MM.1S (cell line): ENCODE data around the gene ATP1A4.

Experiments
- DNase-seq: peaks from one replicate; pipeline ENCODE4 v3.0.0-alpha.2; 2015
- H2AFZ ChIP-seq: fragments of 300-600 bp; sonication (generic); 2 replicates; pipeline ENCODE4 v1.6.0; 2016; ENCODE audit warnings: antibody characterized with exemption, low read length
- H3F3A ChIP-seq: fragments of 300-600 bp; sonication (generic); 2 replicates; pipeline ENCODE4 v1.6.1; 2016; ENCODE audit warnings: mild to moderate bottlenecking, antibody characterized with exemption, low read length, moderate library complexity, mixed read lengths; ENCODE audit not compliant: insufficient read depth
- H3K27ac ChIP-seq: fragments of 300-600 bp; sonication (generic); 2 replicates; pipeline ENCODE4 v1.5.1; 2016; ENCODE audit warnings: mild to moderate bottlenecking, low read length
- H3K27me3 ChIP-seq: fragments of 300-600 bp; sonication (generic); replicated peaks from 2 replicates; pipeline ENCODE4 v1.6.0; 2016; ENCODE audit warnings: low read length; ENCODE audit not compliant: insufficient read depth
- H3K36me3 ChIP-seq: fragments of 300-600 bp; sonication (generic); replicated peaks from 2 replicates; pipeline ENCODE4 v1.6.1; 2016; ENCODE audit warnings: mild to moderate bottlenecking, low read length, mixed read lengths; ENCODE audit not compliant: insufficient read depth
- H3K4me1 ChIP-seq: fragments of 300-600 bp; sonication (generic); 2 replicates; pipeline ENCODE4 v1.6.1; 2016; ENCODE audit warnings: low read length, mixed read lengths
- H3K4me2 ChIP-seq: fragments of 300-600 bp; sonication (generic); 2 replicates; pipeline ENCODE4 v1.6.0; 2016; ENCODE audit warnings: low read depth, low read length
- H3K4me3 ChIP-seq: fragments of 300-600 bp; sonication (generic); 2 replicates; pipeline ENCODE4 v1.5.1; 2016; ENCODE audit warnings: low read length, mixed read lengths
- H3K79me2 ChIP-seq: fragments of 300-600 bp; sonication (generic); 2 replicates; pipeline ENCODE4 v1.6.1; 2016; ENCODE audit warnings: mixed run types, low read length, mixed read lengths
- H3K9ac ChIP-seq: fragments of 300-600 bp; sonication (generic); 2 replicates; pipeline ENCODE4 v1.6.1; 2016; ENCODE audit warnings: low read length, mixed read lengths
- H3K9me2 ChIP-seq: fragments of 300-600 bp; sonication (generic); replicated peaks from 2 replicates; pipeline ENCODE4 v1.6.1; 2016; ENCODE audit warnings: mild to moderate bottlenecking, low read length, mixed read lengths; ENCODE audit not compliant: insufficient read depth
- H3K9me3 ChIP-seq: fragments of 300-600 bp; sonication (generic); replicated peaks from 2 replicates; pipeline ENCODE4 v1.6.1; 2016; ENCODE audit warnings: mild to moderate bottlenecking, low read length, mixed read lengths; ENCODE audit not compliant: insufficient read depth
- H4K20me1 ChIP-seq: fragments of 300-600 bp; sonication (generic); 2 replicates; pipeline ENCODE4 v1.6.1; 2016; ENCODE audit warnings: mild to moderate bottlenecking, low read length, moderate library complexity, mixed read lengths; ENCODE audit not compliant: insufficient read depth
- CTCF ChIP-seq: fragments of 300-600 bp; sonication (generic); IDR thresholded peaks from 2 replicates; pipeline ENCODE4 v1.5.1; 2016; ENCODE audit warnings: antibody characterized with exemption, low read length, mixed read lengths
- EZH2 ChIP-seq: fragments of 300-600 bp; sonication (generic); optimal IDR thresholded peaks from 2 replicates; pipeline ENCODE3; 2017; ENCODE audit warnings: low read depth, mild to moderate bottlenecking, antibody characterized with exemption, low read length, mixed read lengths
- EZH2phosphoT487 ChIP-seq: fragments of 300-600 bp; sonication (generic); IDR thresholded peaks from 2 replicates; pipeline ENCODE4 v1.6.1; 2018; ENCODE audit warnings: antibody characterized with exemption, low read length

The ATP1A4 gene

DNA sequence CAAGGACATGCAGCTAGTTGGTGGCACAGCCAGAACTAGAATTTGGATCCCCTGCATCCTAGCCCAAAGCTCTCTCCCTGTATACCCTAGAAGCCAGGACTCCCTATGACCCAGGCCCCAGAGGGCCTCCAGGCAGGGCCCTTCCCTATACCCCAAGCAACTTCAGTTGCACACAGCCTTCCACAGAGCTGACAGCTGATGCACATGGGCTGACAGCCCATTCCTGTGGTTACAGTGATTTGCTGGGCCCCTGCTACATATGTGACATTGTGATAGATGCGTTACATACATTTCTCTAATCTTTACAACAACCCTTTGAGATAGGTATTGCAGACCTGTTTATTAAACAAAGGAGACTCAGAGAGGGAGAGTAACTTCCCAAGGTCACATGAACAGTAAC, 30.0 kb upstream of the ATP1A4 start:
- Histone ChIP-seq H3K4me1 (no peaks in the 10 kb centered on the region), H3K36me3 (no peaks in the 10 kb centered on the region), H3K9me2 (no peaks in the 10 kb centered on the region), H3K4me2 (no peak overlapping the region), H3K9me3 (no peaks in the 10 kb centered on the region), H3K27ac (no peak overlapping the region), H3K79me2 (no peaks in the 10 kb centered on the region), H3F3A (no peaks in the 10 kb centered on the region), H3K9ac (no peak overlapping the region), H4K20me1 (no peaks in the 10 kb centered on the region), H2AFZ (no peak overlapping the region), H3K27me3 (peaks cover 7% of the 10 kb centered on the region; the same call in 1 of the 2 replicates), H3K4me3 (no peak overlapping the region)
- no peak for TF ChIP-seq CTCF
- no peak for TF ChIP-seq EZH2phosphoT487
- no peak for TF ChIP-seq EZH2
- no peak for DNase-seq

DNA sequence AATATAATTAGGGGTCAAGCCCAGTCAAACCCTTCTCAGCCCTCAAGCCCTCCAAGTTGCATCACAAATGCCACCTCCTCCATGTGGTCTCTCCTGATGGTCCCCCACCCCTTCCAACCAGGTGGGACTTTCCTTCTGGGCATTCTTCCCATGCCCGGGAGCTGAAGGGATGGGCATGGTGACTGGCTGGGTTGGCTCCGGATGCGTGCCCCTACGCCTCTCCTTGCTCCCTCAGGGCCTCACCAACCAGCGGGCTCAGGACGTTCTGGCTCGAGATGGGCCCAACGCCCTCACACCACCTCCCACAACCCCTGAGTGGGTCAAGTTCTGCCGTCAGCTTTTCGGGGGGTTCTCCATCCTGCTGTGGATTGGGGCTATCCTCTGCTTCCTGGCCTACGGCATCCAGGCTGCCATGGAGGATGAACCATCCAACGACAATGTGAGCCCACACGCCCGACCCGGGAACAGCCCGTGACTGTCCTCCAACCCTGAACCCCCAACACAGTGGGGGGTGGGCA, 28.4 kb upstream of the ATP1A4 start:
- no peaks in the 10 kb centered on the region for H3K36me3 ChIP-seq
- DNase-seq, result no peak
- H3K9ac ChIP-seq, result no peak overlapping the region
- H3K4me1 ChIP-seq, result no peaks in the 10 kb centered on the region
- H3K4me2 ChIP-seq, result no peak overlapping the region
- no peaks in the 10 kb centered on the region for H3F3A ChIP-seq
- no peak overlapping the region for H3K4me3 ChIP-seq
- no peaks in the 10 kb centered on the region for H3K27me3 ChIP-seq
- no peak for TF ChIP-seq CTCF
- no peak for TF ChIP-seq EZH2
- TF ChIP-seq EZH2phosphoT487, result no peak
- H3K9me3 ChIP-seq, result no peaks in the 10 kb centered on the region
- H2AFZ ChIP-seq, result no peak overlapping the region
- H3K79me2 ChIP-seq, result no peaks in the 10 kb centered on the region
- H4K20me1 ChIP-seq, result no peaks in the 10 kb centered on the region
- H3K27ac ChIP-seq, result no peak overlapping the region
- H3K9me2 ChIP-seq, result no peaks in the 10 kb centered on the region

DNA sequence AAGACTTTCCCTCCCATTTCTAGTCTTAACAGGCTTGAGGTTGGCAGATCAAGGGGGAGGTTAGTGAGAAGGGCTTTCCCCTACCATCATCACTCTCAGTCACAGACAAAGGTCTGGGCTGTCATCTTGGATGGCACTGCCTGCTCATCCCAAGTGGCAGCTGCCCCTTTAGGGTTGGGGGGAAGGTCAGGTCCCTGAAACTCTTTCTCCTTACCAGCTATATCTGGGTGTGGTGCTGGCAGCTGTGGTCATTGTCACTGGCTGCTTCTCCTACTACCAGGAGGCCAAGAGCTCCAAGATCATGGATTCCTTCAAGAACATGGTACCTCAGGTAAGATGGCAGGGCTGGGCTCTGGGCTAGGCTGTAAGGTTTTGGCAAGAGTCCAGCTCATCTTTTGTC, 27.7 kb upstream of the ATP1A4 start:
- no peak overlapping the region for H2AFZ ChIP-seq
- TF ChIP-seq CTCF (no peak), EZH2 (no peak)
- no peak overlapping the region for H3K4me2 ChIP-seq
- H3K9ac ChIP-seq, result no peak overlapping the region
- no peaks in the 10 kb centered on the region for H3K36me3 ChIP-seq
- no peaks in the 10 kb centered on the region for H3F3A ChIP-seq
- H3K27me3 ChIP-seq, result no peaks in the 10 kb centered on the region
- no peaks in the 10 kb centered on the region for H3K4me1 ChIP-seq
- DNase-seq, result no peak
- H3K9me2 ChIP-seq, result no peaks in the 10 kb centered on the region
- no peak overlapping the region for H3K27ac ChIP-seq
- H3K79me2 ChIP-seq, result no peaks in the 10 kb centered on the region
- no peaks in the 10 kb centered on the region for H4K20me1 ChIP-seq
- no peak overlapping the region for H3K4me3 ChIP-seq
- no peaks in the 10 kb centered on the region for H3K9me3 ChIP-seq
